Measurements from ENCODE around the gene ZG16. TPM values are rescaled to one million over a fixed set of nuclear protein-coding genes. Genes with fewer than 3 reads are reported as not detected.
"Not testable (repeated sequence)": the region's sequence is repeated elsewhere in the genome, so short reads cannot be mapped to it uniquely, and the experiment has no call there.

ZG16 gene
- total RNA-seq, 1 donor from 2014 or later = not detected

DNA sequence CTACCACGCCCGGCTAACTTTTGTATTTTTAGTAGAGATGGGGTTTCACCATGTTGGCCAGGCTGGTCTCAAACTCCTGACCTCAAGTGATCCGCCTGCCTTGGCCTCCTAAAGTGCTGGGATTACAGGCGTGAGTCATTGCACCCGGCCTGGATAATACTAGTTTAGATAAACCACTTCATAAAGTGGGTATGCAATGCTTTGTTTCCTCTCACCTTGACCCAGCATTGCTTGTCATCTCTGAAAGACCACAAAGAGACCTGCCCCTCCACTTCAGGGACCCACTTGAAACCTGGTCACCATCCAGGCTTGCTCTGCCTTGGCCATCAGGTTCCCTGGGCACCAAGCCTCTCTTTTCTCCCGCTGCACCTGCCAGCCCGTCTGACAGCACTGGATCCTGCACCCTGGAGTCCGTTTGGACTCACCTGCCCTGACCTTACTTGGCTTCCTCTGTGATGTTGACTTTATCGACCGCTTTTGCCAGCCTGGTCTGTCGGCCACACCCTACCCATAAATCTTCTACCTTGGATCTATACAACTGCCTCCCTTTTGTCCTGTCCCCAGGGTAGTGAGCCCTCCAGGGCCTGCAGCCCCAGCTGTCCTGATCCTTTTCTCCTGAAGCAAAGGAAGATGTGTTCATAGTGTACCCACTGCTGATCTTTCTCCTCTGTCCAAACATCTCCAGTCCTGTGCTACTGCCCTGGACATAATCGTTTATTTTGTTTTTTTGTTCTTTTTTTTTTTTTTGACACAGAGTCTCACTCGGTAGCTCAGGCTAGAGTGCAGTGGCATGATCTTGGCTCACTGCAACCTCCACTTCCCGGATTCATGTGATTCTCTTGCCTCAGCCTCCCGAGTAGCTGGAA, 12.7 kb upstream of the ZG16 start:
- Histone ChIP-seq H3K27me3 (ENCODE audit: low read depth) (peaks cover 10% of the 10 kb centered on the region), H3K4me3 (no peak overlapping the region), H3K27ac (replicated peaks) (no peak overlapping the region), H3K9me3 (replicated peaks) (no peaks in the 10 kb centered on the region), H3K36me3 (no peaks in the 10 kb centered on the region), H3K4me1 (no peaks in the 10 kb centered on the region)
- TF ChIP-seq CTCF (IDR thresholded peaks at IDR 0.05; ENCODE audit: borderline replicate concordance) = no peak
- intact Hi-C loops (cut with micrococcal nuclease) = no loop called here
- no peak for DNase-seq

- TF ChIP-seq CTCF (IDR thresholded peaks at IDR 0.05; ENCODE audit: borderline replicate concordance) = no peak
- Histone ChIP-seq H3K36me3 (no peaks in the 10 kb centered on the region), H3K27ac (replicated peaks) (no peak overlapping the region), H3K4me3 (no peak overlapping the region), H3K4me1 (no peaks in the 10 kb centered on the region), H3K9me3 (replicated peaks) (no peaks in the 10 kb centered on the region), H3K27me3 (ENCODE audit: low read depth) (peaks cover 10% of the 10 kb centered on the region)
- DNase-seq = no peak
- intact Hi-C loops (cut with micrococcal nuclease) = no loop called here
Observed at GRCh38 chr16:29766571-29766970, 11.5 kb upstream of the ZG16 start.

GRCh38 chr16:29767062-29767461, 11.0 kb upstream of the ZG16 start:
- Histone ChIP-seq H3K27me3 (ENCODE audit: low read depth) (peaks cover 10% of the 10 kb centered on the region), H3K36me3 (no peaks in the 10 kb centered on the region), H3K4me1 (no peaks in the 10 kb centered on the region), H3K4me3 (no peak overlapping the region), H3K9me3 (replicated peaks) (no peaks in the 10 kb centered on the region), H3K27ac (replicated peaks) (no peak overlapping the region)
- DNase-seq = no peak
- intact Hi-C loops (cut with micrococcal nuclease) = no loop called here
- TF ChIP-seq CTCF (IDR thresholded peaks at IDR 0.05; ENCODE audit: borderline replicate concordance) = no peak

DNA sequence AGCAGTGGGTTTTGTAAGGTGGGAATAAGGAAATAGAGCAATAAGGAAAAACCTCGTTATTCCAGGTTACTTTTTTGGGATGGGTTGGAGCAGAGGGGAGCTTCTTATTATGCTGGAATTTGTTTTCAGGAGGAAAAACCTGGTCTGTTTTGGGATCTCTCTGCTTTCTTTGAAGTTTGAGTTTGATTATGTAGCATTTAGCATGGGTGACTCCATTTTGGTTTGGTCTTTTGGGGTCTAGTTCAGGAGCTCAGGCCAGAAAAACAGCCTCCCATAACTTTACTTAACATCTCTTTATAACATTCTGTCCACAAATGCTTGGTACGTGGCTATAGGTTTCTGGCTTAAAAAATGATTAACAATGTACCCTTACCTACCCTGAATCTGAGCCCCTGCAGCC, 8.5 kb upstream of the ZG16 start:
- H3K27ac ChIP-seq (replicated peaks) = no peak overlapping the region
- DNase-seq = no peak
- H3K9me3 ChIP-seq (replicated peaks) = no peaks in the 10 kb centered on the region
- H3K27me3 ChIP-seq (ENCODE audit: low read depth) = peaks cover under 1% of the 10 kb centered on the region
- H3K4me3 ChIP-seq = no peak overlapping the region
- TF ChIP-seq CTCF (IDR thresholded peaks at IDR 0.05; ENCODE audit: borderline replicate concordance) = no peak
- no peaks in the 10 kb centered on the region for H3K4me1 ChIP-seq
- intact Hi-C loops (cut with micrococcal nuclease) = no loop called here
- H3K36me3 ChIP-seq = no peaks in the 10 kb centered on the region

DNA sequence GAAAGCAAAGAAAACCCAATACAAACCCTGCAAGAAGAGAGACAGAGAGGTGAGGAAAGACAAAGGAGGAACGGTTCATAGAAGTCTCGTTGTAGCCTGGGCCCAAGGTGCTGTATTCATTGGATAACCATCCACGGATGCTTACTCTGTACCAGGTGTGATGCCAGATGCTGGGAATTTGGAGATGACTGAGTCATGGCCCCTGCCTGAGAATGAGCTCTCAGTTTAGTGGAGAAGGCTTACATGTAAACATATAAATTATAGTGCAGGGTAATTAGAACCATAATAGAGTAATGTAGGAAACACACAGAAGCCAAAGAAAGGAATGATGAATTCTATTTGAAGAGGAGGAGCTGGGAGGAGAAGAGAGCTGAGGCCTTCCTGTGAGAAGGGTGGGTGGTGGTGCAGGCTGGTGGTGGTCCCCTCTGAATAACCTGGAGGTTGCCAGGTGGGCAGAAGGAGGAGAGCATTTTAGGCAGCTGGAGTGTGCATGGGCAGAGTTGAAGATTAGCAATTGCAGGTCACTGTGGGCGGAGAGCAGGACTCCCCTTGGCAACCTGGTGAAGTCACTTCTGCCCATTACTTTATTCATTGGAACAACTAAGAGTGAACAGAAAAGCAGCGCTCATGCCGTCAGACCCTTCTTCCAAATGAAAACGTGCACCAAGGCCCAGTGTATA, 7.7 kb upstream of the ZG16 start:
- no peaks in the 10 kb centered on the region for H3K4me1 ChIP-seq
- no peak for DNase-seq
- no peaks in the 10 kb centered on the region for H3K36me3 ChIP-seq
- H3K27me3 ChIP-seq (ENCODE audit: low read depth) = no peaks in the 10 kb centered on the region
- intact Hi-C loops (cut with micrococcal nuclease) = no loop called here
- no peaks in the 10 kb centered on the region for H3K9me3 ChIP-seq (replicated peaks)
- no peak overlapping the region for H3K27ac ChIP-seq (replicated peaks)
- no peak for TF ChIP-seq CTCF (IDR thresholded peaks at IDR 0.05; ENCODE audit: borderline replicate concordance)
- H3K4me3 ChIP-seq = no peak overlapping the region

DNA sequence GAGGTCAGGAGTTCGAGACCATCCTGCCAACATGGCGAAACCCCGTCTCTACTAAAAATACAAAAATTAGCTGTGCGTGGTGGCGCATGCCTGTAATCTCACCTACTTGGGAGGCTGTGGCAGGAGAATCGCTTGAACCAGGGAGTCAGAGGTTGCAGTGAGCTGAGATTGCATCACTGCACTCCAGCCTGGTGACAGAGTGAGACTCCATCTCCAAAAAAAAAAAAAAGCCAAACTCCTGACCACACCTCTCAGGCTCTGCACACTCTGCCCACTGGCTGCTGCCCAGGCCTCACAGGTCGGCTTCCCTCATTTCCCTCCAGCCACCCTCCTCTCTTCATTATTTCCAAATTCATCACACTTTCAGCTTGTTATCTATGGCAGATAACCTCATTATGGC, 5.7 kb upstream of the ZG16 start:
- H3K9me3 ChIP-seq (replicated peaks); H3K4me1 ChIP-seq; H3K27ac ChIP-seq (replicated peaks); DNase-seq; intact Hi-C loops (cut with micrococcal nuclease); H3K4me3 ChIP-seq; H3K36me3 ChIP-seq; H3K27me3 ChIP-seq (ENCODE audit: low read depth): not testable (repeated sequence)
